ENCODE data around the gene ARSG. TPM values are rescaled to one million over a fixed set of nuclear protein-coding genes. Genes with fewer than 3 reads are reported as not detected.

The ARSG gene
- total RNA-seq (10 to 100 TPM in 5 of 9 donors, 1 to 10 TPM in 4; 7.3 to 49.6 (median 16.0) TPM), polyA plus RNA-seq (10 to 100 TPM in 1 of 3 donors, 1 to 10 TPM in 2; 2.1 to 22.9 (median 3.1) TPM)
- long read RNA-seq, donor 1, partial matches to known transcripts: 0 of 2 reads
- long read RNA-seq, donor 1, other reads (novel, unspliced or antisense): 0 of 2 reads
- long read RNA-seq, donor 2, partial matches to known transcripts: 0 of 6 reads
- long read RNA-seq, donor 2, other reads (novel, unspliced or antisense): 5 of 6 reads
- long read RNA-seq, donor 3, partial matches to known transcripts: 0 of 8 reads
- long read RNA-seq, donor 3, other reads (novel, unspliced or antisense): 6 of 8 reads
- long read RNA-seq, donor 4, full-length matches to known transcripts: 5 of 5 reads
- long read RNA-seq, donor 4, partial matches to known transcripts: 0 of 5 reads
- long read RNA-seq, donor 4, other reads (novel, unspliced or antisense): 0 of 5 reads
- long read RNA-seq, donor 5, full-length matches to known transcripts: 17 of 39 reads
- long read RNA-seq, donor 5, partial matches to known transcripts: 3 of 39 reads
- long read RNA-seq, donor 5, other reads (novel, unspliced or antisense): 19 of 39 reads
- long read RNA-seq, donor 6, partial matches to known transcripts: 0 of 1 reads
- long read RNA-seq, donor 6, other reads (novel, unspliced or antisense): 1 of 1 reads
- long read RNA-seq, donor 7: 0 reads
- long read RNA-seq, donor 8, full-length matches to known transcripts: 1 of 1 reads
- long read RNA-seq, donor 8, partial matches to known transcripts: 0 of 1 reads
- long read RNA-seq, donor 8, other reads (novel, unspliced or antisense): 0 of 1 reads
- long read RNA-seq, donor 9: 0 reads
- long read RNA-seq, donor 10, partial matches to known transcripts: 0 of 1 reads
- long read RNA-seq, donor 10, other reads (novel, unspliced or antisense): 0 of 1 reads

DNA sequence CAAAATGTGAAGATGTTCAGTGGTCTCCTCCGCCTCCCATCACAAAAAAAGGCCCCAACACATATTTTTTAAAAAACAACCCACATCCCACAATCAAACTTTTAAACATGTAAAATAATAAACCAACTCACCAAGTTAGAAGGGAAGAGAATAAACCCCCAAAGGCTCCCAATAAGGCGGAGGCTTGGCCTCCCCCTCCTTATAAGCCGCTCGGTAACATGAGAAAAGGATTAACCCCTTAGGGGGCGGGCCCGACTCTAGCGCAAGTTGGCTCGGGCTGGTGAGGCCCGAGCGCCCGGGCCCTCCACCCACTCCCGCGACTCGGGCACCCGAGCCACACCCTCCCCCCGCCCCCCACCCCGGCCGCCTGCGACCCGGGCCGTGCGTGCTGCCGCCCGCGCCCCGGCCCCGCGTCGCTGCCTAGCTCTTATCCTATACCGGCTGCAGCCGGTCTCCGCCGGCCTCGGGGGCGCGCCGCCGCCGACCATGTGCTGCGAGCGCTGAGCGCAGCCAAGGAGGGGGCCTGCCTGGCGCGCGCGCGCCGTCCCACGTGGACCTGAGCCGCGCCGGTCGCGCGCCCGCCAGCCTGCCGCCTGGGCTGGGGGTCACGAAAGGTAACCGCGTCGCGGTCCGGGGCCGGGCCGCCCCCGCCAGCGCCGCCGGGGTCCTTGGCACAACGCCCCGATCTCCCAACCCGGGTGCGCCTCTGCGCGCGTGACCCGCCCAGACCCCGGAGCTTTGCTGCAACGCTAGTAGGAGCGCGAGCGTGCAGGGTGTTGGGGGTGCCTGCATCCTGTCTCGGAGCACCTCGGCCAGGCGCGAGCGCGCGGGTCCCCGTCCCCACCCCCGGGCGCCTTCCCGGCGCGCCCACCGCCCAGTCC is at the start of gene ARSG, which contains the start of gene SLC16A6:
TSS of gene ARSG (plus strand) at position 541 of the 881 bp plus-strand sequence. CDS start 15,999 bp downstream, outside the sequence.
TSS of gene SLC16A6 (minus strand) at position 173 of the 881 bp plus-strand sequence. CDS start 12,807 bp downstream, outside the sequence.
- TF ChIP-seq POLR2A (IDR thresholded peaks at IDR 0.05): no peak
- H3K9me3 ChIP-seq (replicated peaks in 1 of 3): no peaks in the 10 kb centered on the region

GRCh38 chr17:68246271-68247028 is 44.8 kb upstream of the ARSG start:
- DNase-seq: peak in 3 of 7 donors; percentile 25 to 69 (median 28)
- Histone ChIP-seq H3K36me3 (replicated peaks in 1 of 2) (peaks cover 0 to 9% of the 10 kb centered on the region in 2 donors), H3K4me3 (peak overlapping the region in 1 of 4 donors; percentile 91), H3K4me1 (replicated peaks in 1 of 2) (peaks cover 10% of the 10 kb centered on the region in 2 donors), H3K9me3 (replicated peaks in 1 of 3) (no peaks in the 10 kb centered on the region), H3K27ac (peak overlapping the region in 1 of 5 donors; percentile 97), H3K27me3 (no peaks in the 10 kb centered on the region)
- WGBS, 4 donors: 91 to 93% (median 93%) methylated on average over 24 of the region's 24 CpGs
- TF ChIP-seq, protein P1, sequence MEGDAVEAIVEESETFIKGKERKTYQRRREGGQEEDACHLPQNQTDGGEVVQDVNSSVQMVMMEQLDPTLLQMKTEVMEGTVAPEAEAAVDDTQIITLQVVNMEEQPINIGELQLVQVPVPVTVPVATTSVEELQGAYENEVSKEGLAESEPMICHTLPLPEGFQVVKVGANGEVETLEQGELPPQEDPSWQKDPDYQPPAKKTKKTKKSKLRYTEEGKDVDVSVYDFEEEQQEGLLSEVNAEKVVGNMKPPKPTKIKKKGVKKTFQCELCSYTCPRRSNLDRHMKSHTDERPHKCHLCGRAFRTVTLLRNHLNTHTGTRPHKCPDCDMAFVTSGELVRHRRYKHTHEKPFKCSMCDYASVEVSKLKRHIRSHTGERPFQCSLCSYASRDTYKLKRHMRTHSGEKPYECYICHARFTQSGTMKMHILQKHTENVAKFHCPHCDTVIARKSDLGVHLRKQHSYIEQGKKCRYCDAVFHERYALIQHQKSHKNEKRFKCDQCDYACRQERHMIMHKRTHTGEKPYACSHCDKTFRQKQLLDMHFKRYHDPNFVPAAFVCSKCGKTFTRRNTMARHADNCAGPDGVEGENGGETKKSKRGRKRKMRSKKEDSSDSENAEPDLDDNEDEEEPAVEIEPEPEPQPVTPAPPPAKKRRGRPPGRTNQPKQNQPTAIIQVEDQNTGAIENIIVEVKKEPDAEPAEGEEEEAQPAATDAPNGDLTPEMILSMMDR (IDR thresholded peaks at IDR 0.05): no peak
- no peak for TF ChIP-seq POLR2A (IDR thresholded peaks at IDR 0.05)
- intact Hi-C loops (cut with DNase I): no loop called here

More for the DNA sequence above, at the start of gene ARSG, which contains the start of gene SLC16A6:
- DNase-seq: peak in 6 of 7 donors; percentile 44 to 71 (median 66)
- Histone ChIP-seq H3K27ac (peak within 1 kb of the TSS in 4 of 5 donors; percentile 0 to 91 (median 78)), H3K4me3 (peak within 1 kb of the TSS; percentile 15 to 83 (median 39)), H3K27me3 (no peaks in the 10 kb centered on the region), H3K4me1 (replicated peaks in 1 of 2) (peaks cover 13 to 24% of the 10 kb centered on the region in 2 donors), H3K36me3 (replicated peaks in 1 of 2) (no peaks in the 10 kb centered on the region)
- WGBS, 4 donors: 0 to 1% (median 1%) methylated on average over 4 to 96 of the region's 96 CpGs
- intact Hi-C loops (cut with DNase I): loop anchor here in 1 of 2 donors (10.0 kb wide), 1 partner anchor 94 kb away; no protein-coding TSS in a partner anchor

- WGBS, 4 donors: 0 to 4% (median 0%) methylated on average over 18 to 97 of the region's 97 CpGs
- no peaks in the 10 kb centered on the region for H3K27me3 ChIP-seq
- intact Hi-C loops (cut with DNase I): no loop called here
These were observed 43.7 kb upstream of the ARSG start, which contains the start of gene AMZ2 for GRCh38 chr17:68247445-68248198. TSS of gene AMZ2 (plus strand) at chr17:68248043. CDS start at chr17:68250188, 2,145 bp downstream.

More at GRCh38 chr17:68247445-68248198, 43.7 kb upstream of the ARSG start, which contains the start of gene AMZ2:
- peaks cover 10% of the 10 kb centered on the region in 2 donors for H3K4me1 ChIP-seq (replicated peaks in 1 of 2)
- H3K4me3 ChIP-seq: peak within 1 kb of the TSS; percentile 52 to 91 (median 64)
- H3K27ac ChIP-seq: peak within 1 kb of the TSS; percentile 92 to 98 (median 97)
- TF ChIP-seq POLR2A (IDR thresholded peaks at IDR 0.05): peak; percentile 84 to 91
- TF ChIP-seq, protein P1 (IDR thresholded peaks at IDR 0.05): no peak
- no peaks in the 10 kb centered on the region for H3K9me3 ChIP-seq (replicated peaks in 1 of 3)
- DNase-seq: peak; percentile 92 to 97 (median 94)
- H3K36me3 ChIP-seq (replicated peaks in 1 of 2): peaks cover 0 to 17% of the 10 kb centered on the region in 2 donors
